Astrocyte (in vitro differentiated cells and primary cell): Measurements from ENCODE around the gene CREB3L4.

Source experiments
- CTCF ChIP-seq: IDR thresholded peaks from 2 replicates; pipeline ENCODE4 v1.5.1; 2011; ENCODE audit warnings: low read depth, mild to moderate bottlenecking, inconsistent platforms, low read length, moderate library complexity; ENCODE audit not compliant: insufficient read depth
- EZH2 ChIP-seq: IDR thresholded peaks from 2 replicates; pipeline ENCODE4 v1.6.1; 2012; ENCODE audit warnings: mild to moderate bottlenecking, low read length, inconsistent platforms; ENCODE audit not compliant: insufficient read depth

DNA sequence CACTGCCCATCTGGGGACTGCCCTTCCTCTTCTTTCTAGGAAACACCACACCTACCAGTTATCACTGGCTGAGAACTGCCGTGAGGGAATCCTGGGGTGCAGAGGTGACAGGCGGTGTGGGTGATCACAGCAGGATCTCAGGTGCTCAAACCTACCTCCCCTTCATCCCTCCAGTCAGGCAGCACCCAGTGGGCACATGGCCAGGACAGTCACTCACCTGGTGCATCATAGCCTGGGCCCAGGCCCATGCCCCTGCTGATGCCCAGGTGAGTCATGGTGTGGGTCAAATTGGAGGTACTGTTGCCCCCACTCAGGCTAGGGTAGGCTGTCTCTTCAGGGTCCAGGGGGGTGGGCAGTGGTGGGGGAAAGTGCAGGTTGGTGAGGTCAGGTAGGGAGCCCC lies 15.9 kb upstream of the CREB3L4 start:
- TF ChIP-seq CTCF, result no peak
- no peak for TF ChIP-seq EZH2
